Esophagus squamous epithelium (tissue), 4 donors: ENCODE data around the gene CDK5RAP2.

Experiments
- POLR2A ChIP-seq, 4 donors: fragments of 450-650 bp; IDR thresholded peaks; one replicate each; pipeline ENCODE4 v1.6.1; 2017; ENCODE audit warnings: antibody characterized with exemption in 4 of 4, mild to moderate bottlenecking in 4 of 4, moderate library complexity in 3 of 4
- TF ChIP-seq, protein P1 (sequence below), 6 experiments: fragments of 450-650 bp in 4 of 6; fragments of 200-600 bp in 2 of 6; sonication (generic) in 2 of 6; IDR thresholded peaks; one replicate each; pipeline ENCODE4 v1.5.1; 2016 to 2019; ENCODE audit warnings: antibody characterized with exemption in 6 of 6, mild to moderate bottlenecking in 4 of 6, moderate library complexity in 4 of 6

DNA sequence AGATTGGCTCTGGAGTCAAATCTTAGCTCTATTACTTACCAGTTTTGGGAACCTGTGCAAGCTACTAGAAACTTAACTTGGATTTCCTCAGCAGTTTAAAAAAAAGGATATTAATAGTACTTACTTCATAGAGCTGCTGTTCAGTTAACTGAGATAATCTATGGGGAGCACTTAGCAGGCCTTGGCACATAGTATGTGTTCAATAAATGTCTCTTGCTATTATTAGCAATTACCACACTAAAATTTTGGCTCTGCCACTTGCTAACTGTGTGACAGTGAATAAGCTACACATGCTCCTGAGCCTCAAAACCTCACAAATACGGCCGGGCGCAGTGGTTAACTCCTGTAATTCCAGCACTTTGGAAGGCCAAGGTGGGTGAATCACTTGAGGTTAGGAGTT, 55.9 kb downstream of the CDK5RAP2 start:
- no peak for TF ChIP-seq POLR2A (IDR thresholded peaks at IDR 0.05)
- TF ChIP-seq, protein P1, sequence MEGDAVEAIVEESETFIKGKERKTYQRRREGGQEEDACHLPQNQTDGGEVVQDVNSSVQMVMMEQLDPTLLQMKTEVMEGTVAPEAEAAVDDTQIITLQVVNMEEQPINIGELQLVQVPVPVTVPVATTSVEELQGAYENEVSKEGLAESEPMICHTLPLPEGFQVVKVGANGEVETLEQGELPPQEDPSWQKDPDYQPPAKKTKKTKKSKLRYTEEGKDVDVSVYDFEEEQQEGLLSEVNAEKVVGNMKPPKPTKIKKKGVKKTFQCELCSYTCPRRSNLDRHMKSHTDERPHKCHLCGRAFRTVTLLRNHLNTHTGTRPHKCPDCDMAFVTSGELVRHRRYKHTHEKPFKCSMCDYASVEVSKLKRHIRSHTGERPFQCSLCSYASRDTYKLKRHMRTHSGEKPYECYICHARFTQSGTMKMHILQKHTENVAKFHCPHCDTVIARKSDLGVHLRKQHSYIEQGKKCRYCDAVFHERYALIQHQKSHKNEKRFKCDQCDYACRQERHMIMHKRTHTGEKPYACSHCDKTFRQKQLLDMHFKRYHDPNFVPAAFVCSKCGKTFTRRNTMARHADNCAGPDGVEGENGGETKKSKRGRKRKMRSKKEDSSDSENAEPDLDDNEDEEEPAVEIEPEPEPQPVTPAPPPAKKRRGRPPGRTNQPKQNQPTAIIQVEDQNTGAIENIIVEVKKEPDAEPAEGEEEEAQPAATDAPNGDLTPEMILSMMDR (IDR thresholded peaks at IDR 0.05): no peak
